Parathyroid adenoma (tissue), 2 donors: ENCODE measurements around the gene PRADC1.

Experiments
- H2AFZ ChIP-seq: fragments of 300-600 bp; sonication (generic); one replicate; pipeline ENCODE4 v1.7.0; 2017; ENCODE audit warnings: antibody characterized with exemption, mild to moderate bottlenecking
- H3K27ac ChIP-seq: fragments of 300-600 bp; sonication (generic); one replicate; pipeline ENCODE4 v1.7.0; 2017
- H3K27me3 ChIP-seq: fragments of 300-600 bp; sonication (generic); one replicate; pipeline ENCODE4 v1.7.0; 2017; ENCODE audit warnings: low read length; ENCODE audit not compliant: control insufficient read depth, insufficient read depth
- H3K36me3 ChIP-seq: fragments of 300-600 bp; sonication (generic); one replicate; pipeline ENCODE4 v1.7.0; 2017; ENCODE audit warnings: low read length; ENCODE audit not compliant: control insufficient read depth, insufficient read depth
- H3K4me1 ChIP-seq: fragments of 300-600 bp; sonication (generic); one replicate; pipeline ENCODE4 v1.7.0; 2017; ENCODE audit warnings: control low read depth
- H3K4me2 ChIP-seq: fragments of 300-600 bp; sonication (generic); one replicate; pipeline ENCODE4 v1.7.0; 2017; ENCODE audit warnings: low read length
- H3K4me3 ChIP-seq: fragments of 300-600 bp; sonication (generic); one replicate; pipeline ENCODE4 v1.7.0; 2017; ENCODE audit warnings: low read depth, low read length
- H3K79me2 ChIP-seq: fragments of 300-600 bp; sonication (generic); one replicate; pipeline ENCODE4 v1.7.0; 2017; ENCODE audit warnings: control low read depth
- H3K9ac ChIP-seq: fragments of 300-600 bp; sonication (generic); one replicate; pipeline ENCODE4 v1.7.0; 2017; ENCODE audit warnings: mild to moderate bottlenecking
- H3K9me3 ChIP-seq: fragments of 300-600 bp; sonication (generic); one replicate; pipeline ENCODE4 v1.7.0; 2017; ENCODE audit warnings: low read length; ENCODE audit not compliant: control insufficient read depth
- TF ChIP-seq, protein P1 (sequence below): fragments of 300-600 bp; sonication (generic); IDR thresholded peaks from one replicate; pipeline ENCODE4 v1.7.0; 2017; ENCODE audit warnings: antibody characterized with exemption, mild to moderate bottlenecking
- donor health status: primary hyperparathyroidism.

The PRADC1 gene

DNA sequence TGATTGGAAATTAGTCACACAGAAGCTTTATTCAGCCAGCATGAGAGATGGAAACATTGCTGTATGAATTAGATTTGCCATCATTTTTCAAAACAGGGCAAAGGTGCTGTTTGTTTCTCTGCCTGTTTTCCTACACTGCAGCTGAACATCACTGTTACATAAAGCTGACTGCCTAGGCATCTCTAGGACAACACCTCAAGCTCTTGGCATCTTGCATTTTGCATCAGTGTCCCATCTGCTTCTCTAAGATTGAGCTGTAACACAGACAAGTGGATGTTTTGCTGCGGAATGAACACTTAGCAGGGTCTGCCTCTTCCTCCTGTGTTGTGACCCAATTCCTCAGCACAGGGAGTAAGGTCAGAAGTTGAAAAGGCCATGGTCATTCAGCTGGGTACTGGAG, 5.9 kb upstream of the PRADC1 start:
- Histone ChIP-seq H3K9ac (no peak overlapping the region), H3K27ac (no peak overlapping the region), H3K36me3 (no peaks in the 10 kb centered on the region), H3K27me3 (no peaks in the 10 kb centered on the region), H2AFZ (no peak overlapping the region), H3K79me2 (peaks cover 16% of the 10 kb centered on the region), H3K4me3 (no peak overlapping the region), H3K4me2 (no peak overlapping the region), H3K9me3 (no peaks in the 10 kb centered on the region), H3K4me1 (peaks cover 8% of the 10 kb centered on the region)
- TF ChIP-seq, protein P1, sequence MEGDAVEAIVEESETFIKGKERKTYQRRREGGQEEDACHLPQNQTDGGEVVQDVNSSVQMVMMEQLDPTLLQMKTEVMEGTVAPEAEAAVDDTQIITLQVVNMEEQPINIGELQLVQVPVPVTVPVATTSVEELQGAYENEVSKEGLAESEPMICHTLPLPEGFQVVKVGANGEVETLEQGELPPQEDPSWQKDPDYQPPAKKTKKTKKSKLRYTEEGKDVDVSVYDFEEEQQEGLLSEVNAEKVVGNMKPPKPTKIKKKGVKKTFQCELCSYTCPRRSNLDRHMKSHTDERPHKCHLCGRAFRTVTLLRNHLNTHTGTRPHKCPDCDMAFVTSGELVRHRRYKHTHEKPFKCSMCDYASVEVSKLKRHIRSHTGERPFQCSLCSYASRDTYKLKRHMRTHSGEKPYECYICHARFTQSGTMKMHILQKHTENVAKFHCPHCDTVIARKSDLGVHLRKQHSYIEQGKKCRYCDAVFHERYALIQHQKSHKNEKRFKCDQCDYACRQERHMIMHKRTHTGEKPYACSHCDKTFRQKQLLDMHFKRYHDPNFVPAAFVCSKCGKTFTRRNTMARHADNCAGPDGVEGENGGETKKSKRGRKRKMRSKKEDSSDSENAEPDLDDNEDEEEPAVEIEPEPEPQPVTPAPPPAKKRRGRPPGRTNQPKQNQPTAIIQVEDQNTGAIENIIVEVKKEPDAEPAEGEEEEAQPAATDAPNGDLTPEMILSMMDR = no peak

DNA sequence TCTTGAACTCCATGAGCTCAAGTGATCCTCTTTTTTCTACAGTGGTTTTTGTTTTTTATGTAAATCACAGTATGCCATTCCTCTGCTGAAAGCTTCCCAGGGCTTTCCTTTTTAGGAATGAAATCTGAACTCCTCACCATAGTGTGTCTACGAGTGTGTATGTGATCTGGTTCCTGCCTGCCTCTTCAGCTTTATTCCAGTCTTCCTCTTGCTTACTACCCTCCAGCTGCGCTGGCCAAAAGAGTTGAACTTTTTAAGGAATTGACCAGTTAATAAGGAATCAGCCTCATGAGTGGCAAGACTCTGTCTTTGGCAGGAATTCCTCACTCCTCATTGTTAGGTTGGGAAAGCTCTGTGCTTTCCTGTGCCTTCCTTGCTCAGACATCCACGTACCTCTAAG, 5.1 kb upstream of the PRADC1 start:
- peaks cover 6% of the 10 kb centered on the region for H3K4me1 ChIP-seq
- no peak overlapping the region for H3K4me2 ChIP-seq
- no peak overlapping the region for H3K9ac ChIP-seq
- H3K4me3 ChIP-seq = no peak overlapping the region
- H3K27ac ChIP-seq = no peak overlapping the region
- TF ChIP-seq, protein P1 = no peak
- no peaks in the 10 kb centered on the region for H3K9me3 ChIP-seq
- H3K36me3 ChIP-seq = no peaks in the 10 kb centered on the region
- H2AFZ ChIP-seq = no peak overlapping the region
- no peaks in the 10 kb centered on the region for H3K27me3 ChIP-seq
- peaks cover 16% of the 10 kb centered on the region for H3K79me2 ChIP-seq

DNA sequence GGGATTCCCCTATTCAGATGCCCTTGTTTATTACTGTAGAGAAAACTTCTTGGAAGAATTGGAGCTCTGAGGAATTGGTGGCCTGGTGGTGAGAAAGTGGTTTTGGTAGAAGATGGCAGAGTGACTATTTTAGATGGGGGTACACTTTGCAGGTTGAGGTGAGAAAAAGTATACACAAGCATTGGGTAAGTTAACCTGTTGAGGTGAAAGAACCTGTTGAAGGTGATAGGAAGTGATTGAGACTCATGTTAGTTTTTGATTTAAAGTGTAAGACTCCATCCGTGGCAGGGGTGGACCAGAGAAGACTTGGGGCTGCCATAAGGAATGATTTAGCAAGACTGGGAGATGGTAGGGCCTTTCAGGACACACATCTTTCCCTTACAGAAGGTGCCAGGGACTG, 4.1 kb upstream of the PRADC1 start:
- H3K9ac ChIP-seq = no peak overlapping the region
- H3K4me1 ChIP-seq = peaks cover 7% of the 10 kb centered on the region
- H3K27ac ChIP-seq = no peak overlapping the region
- no peaks in the 10 kb centered on the region for H3K9me3 ChIP-seq
- H3K27me3 ChIP-seq = no peaks in the 10 kb centered on the region
- H3K79me2 ChIP-seq = peaks cover 16% of the 10 kb centered on the region
- H2AFZ ChIP-seq = no peak overlapping the region
- H3K4me2 ChIP-seq = no peak overlapping the region
- no peak overlapping the region for H3K4me3 ChIP-seq
- H3K36me3 ChIP-seq = no peaks in the 10 kb centered on the region
- TF ChIP-seq, protein P1 = no peak

DNA sequence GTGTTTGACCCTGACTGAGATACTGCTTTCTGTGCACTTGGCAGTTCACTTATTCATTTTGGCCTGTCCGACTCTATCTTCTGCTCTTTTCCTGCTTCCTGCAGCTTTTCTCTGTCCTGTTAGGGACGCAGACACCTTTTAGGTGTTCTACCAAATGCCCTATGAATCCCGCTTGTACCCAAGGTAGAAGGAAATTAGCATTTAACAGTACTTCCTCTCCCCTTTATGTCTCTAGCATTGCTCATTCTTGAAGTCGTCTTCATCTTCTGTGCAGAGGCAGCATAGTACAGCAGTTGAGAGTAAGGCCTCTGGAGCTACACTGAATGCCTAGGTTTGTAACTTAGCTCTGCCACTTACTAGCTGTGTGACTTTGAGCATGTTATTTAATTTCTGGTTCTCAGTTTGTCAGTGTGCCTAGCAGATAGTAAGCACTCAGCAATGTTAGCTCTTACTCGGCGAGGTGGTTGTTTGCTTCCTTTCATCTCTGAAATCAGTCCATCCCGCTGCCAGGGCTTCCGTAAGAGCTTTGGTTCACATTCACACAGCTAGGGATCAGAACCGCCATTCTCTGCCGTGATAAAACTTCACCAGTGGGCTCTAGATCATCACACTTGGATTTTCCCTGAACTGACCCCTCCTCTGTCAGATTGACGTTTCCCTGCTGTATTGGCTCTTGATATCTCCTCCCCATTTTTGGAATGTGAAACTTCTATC, 2.4 kb upstream of the PRADC1 start:
- H3K4me3 ChIP-seq = peak overlapping the region; percentile 71
- H3K79me2 ChIP-seq = peaks cover 16% of the 10 kb centered on the region
- H3K4me1 ChIP-seq = peaks cover 7% of the 10 kb centered on the region
- H3K27ac ChIP-seq = no peak overlapping the region
- TF ChIP-seq, protein P1 = no peak
- peak overlapping the region; percentile 99 for H3K4me2 ChIP-seq
- no peak overlapping the region for H3K9ac ChIP-seq
- no peaks in the 10 kb centered on the region for H3K27me3 ChIP-seq
- H3K9me3 ChIP-seq = no peaks in the 10 kb centered on the region
- no peaks in the 10 kb centered on the region for H3K36me3 ChIP-seq
- no peak overlapping the region for H2AFZ ChIP-seq
